ENCODE data around the gene GOLGB1.

GOLGB1 gene

GRCh38 chr3:121739902-121740301 lies 9.6 kb downstream of the GOLGB1 start:
- no peak overlapping the region for H3K9ac ChIP-seq (ENCODE audit: low read length)
- H3K4me3 ChIP-seq (ENCODE audit: low read length): no peak overlapping the region
- H3K36me3 ChIP-seq (ENCODE audit: control insufficient read depth, insufficient read depth, low read length, severe bottlenecking): peaks cover 9% of the 10 kb centered on the region
- H3K9me3 ChIP-seq (ENCODE audit: control insufficient read depth, low read length): no peaks in the 10 kb centered on the region
- H3K4me1 ChIP-seq (ENCODE audit: control insufficient read depth, insufficient read depth, low read length): peaks cover 6% of the 10 kb centered on the region
- no peak for DNase-seq (ENCODE audit: low read depth)
- no peaks in the 10 kb centered on the region for H3K27me3 ChIP-seq (replicated peaks; ENCODE audit: control insufficient read depth, insufficient read depth, low read length)

GRCh38 chr3:121737644-121738043 lies 11.9 kb downstream of the GOLGB1 start:
- no peak overlapping the region for H3K4me3 ChIP-seq (ENCODE audit: low read length)
- no peaks in the 10 kb centered on the region for H3K9me3 ChIP-seq (ENCODE audit: control insufficient read depth, low read length)
- H3K9ac ChIP-seq (ENCODE audit: low read length): no peak overlapping the region
- DNase-seq (ENCODE audit: low read depth): no peak
- H3K36me3 ChIP-seq (ENCODE audit: control insufficient read depth, insufficient read depth, low read length, severe bottlenecking): peaks cover 9% of the 10 kb centered on the region
- peaks cover 6% of the 10 kb centered on the region for H3K4me1 ChIP-seq (ENCODE audit: control insufficient read depth, insufficient read depth, low read length)
- H3K27me3 ChIP-seq (replicated peaks; ENCODE audit: control insufficient read depth, insufficient read depth, low read length): no peaks in the 10 kb centered on the region

GRCh38 chr3:121736112-121736511 lies 13.4 kb downstream of the GOLGB1 start:
- no peaks in the 10 kb centered on the region for H3K9me3 ChIP-seq (ENCODE audit: control insufficient read depth, low read length)
- no peak for DNase-seq (ENCODE audit: low read depth)
- H3K9ac ChIP-seq (ENCODE audit: low read length): no peak overlapping the region
- peaks cover 9% of the 10 kb centered on the region for H3K36me3 ChIP-seq (ENCODE audit: control insufficient read depth, insufficient read depth, low read length, severe bottlenecking)
- H3K4me3 ChIP-seq (ENCODE audit: low read length): no peak overlapping the region
- H3K4me1 ChIP-seq (ENCODE audit: control insufficient read depth, insufficient read depth, low read length): peaks cover 6% of the 10 kb centered on the region
- no peaks in the 10 kb centered on the region for H3K27me3 ChIP-seq (replicated peaks; ENCODE audit: control insufficient read depth, insufficient read depth, low read length)

- no peaks in the 10 kb centered on the region for H3K27me3 ChIP-seq (replicated peaks; ENCODE audit: control insufficient read depth, insufficient read depth, low read length)
- DNase-seq (ENCODE audit: low read depth): peak; percentile 26
- no peak overlapping the region for H3K4me3 ChIP-seq (ENCODE audit: low read length)
- H3K36me3 ChIP-seq (ENCODE audit: control insufficient read depth, insufficient read depth, low read length, severe bottlenecking): peaks cover 14% of the 10 kb centered on the region
- peaks cover under 1% of the 10 kb centered on the region for H3K4me1 ChIP-seq (ENCODE audit: control insufficient read depth, insufficient read depth, low read length)
- no peak overlapping the region for H3K9ac ChIP-seq (ENCODE audit: low read length)
- H3K9me3 ChIP-seq (ENCODE audit: control insufficient read depth, low read length): no peaks in the 10 kb centered on the region
Observed at GRCh38 chr3:121735047-121735696, 14.4 kb downstream of the GOLGB1 start.

GRCh38 chr3:121730940-121731687 lies 18.4 kb downstream of the GOLGB1 start:
- DNase-seq (ENCODE audit: low read depth): no peak
- Histone ChIP-seq H3K36me3 (ENCODE audit: control insufficient read depth, insufficient read depth, low read length, severe bottlenecking) (peaks cover 41% of the 10 kb centered on the region), H3K4me3 (ENCODE audit: low read length) (no peak overlapping the region), H3K27me3 (replicated peaks; ENCODE audit: control insufficient read depth, insufficient read depth, low read length) (no peaks in the 10 kb centered on the region), H3K9me3 (ENCODE audit: control insufficient read depth, low read length) (no peaks in the 10 kb centered on the region), H3K4me1 (ENCODE audit: control insufficient read depth, insufficient read depth, low read length) (no peaks in the 10 kb centered on the region), H3K9ac (ENCODE audit: low read length) (no peak overlapping the region)

- H3K36me3 ChIP-seq (ENCODE audit: control insufficient read depth, insufficient read depth, low read length, severe bottlenecking): peaks cover 97% of the 10 kb centered on the region
- H3K4me3 ChIP-seq (ENCODE audit: low read length): no peak overlapping the region
- DNase-seq (ENCODE audit: low read depth): no peak
- H3K9me3 ChIP-seq (ENCODE audit: control insufficient read depth, low read length): no peaks in the 10 kb centered on the region
- H3K4me1 ChIP-seq (ENCODE audit: control insufficient read depth, insufficient read depth, low read length): no peaks in the 10 kb centered on the region
- H3K9ac ChIP-seq (ENCODE audit: low read length): no peak overlapping the region
- no peaks in the 10 kb centered on the region for H3K27me3 ChIP-seq (replicated peaks; ENCODE audit: control insufficient read depth, insufficient read depth, low read length)
Observed at GRCh38 chr3:121724130-121724529, 25.4 kb downstream of the GOLGB1 start.

GRCh38 chr3:121723485-121723884 lies 26.1 kb downstream of the GOLGB1 start:
- no peak overlapping the region for H3K9ac ChIP-seq (ENCODE audit: low read length)
- H3K36me3 ChIP-seq (ENCODE audit: control insufficient read depth, insufficient read depth, low read length, severe bottlenecking): peaks cover 97% of the 10 kb centered on the region
- no peak overlapping the region for H3K4me3 ChIP-seq (ENCODE audit: low read length)
- no peaks in the 10 kb centered on the region for H3K4me1 ChIP-seq (ENCODE audit: control insufficient read depth, insufficient read depth, low read length)
- no peak for DNase-seq (ENCODE audit: low read depth)
- H3K9me3 ChIP-seq (ENCODE audit: control insufficient read depth, low read length): no peaks in the 10 kb centered on the region
- H3K27me3 ChIP-seq (replicated peaks; ENCODE audit: control insufficient read depth, insufficient read depth, low read length): no peaks in the 10 kb centered on the region

GRCh38 chr3:121722411-121722810 lies 27.1 kb downstream of the GOLGB1 start:
- no peak for DNase-seq (ENCODE audit: low read depth)
- peaks cover 97% of the 10 kb centered on the region for H3K36me3 ChIP-seq (ENCODE audit: control insufficient read depth, insufficient read depth, low read length, severe bottlenecking)

GRCh38 chr3:121720163-121720562 lies 29.4 kb downstream of the GOLGB1 start:
- Histone ChIP-seq H3K27me3 (replicated peaks; ENCODE audit: control insufficient read depth, insufficient read depth, low read length) (no peaks in the 10 kb centered on the region), H3K36me3 (ENCODE audit: control insufficient read depth, insufficient read depth, low read length, severe bottlenecking) (peaks cover 98% of the 10 kb centered on the region), H3K4me1 (ENCODE audit: control insufficient read depth, insufficient read depth, low read length) (no peaks in the 10 kb centered on the region), H3K4me3 (ENCODE audit: low read length) (no peak overlapping the region), H3K9me3 (ENCODE audit: control insufficient read depth, low read length) (no peaks in the 10 kb centered on the region), H3K9ac (ENCODE audit: low read length) (no peak overlapping the region)
- no peak for DNase-seq (ENCODE audit: low read depth)

More at GRCh38 chr3:121722411-121722810, 27.1 kb downstream of the GOLGB1 start:
- Histone ChIP-seq H3K4me3 (ENCODE audit: low read length) (no peak overlapping the region), H3K27me3 (replicated peaks; ENCODE audit: control insufficient read depth, insufficient read depth, low read length) (no peaks in the 10 kb centered on the region), H3K9ac (ENCODE audit: low read length) (no peak overlapping the region), H3K4me1 (ENCODE audit: control insufficient read depth, insufficient read depth, low read length) (no peaks in the 10 kb centered on the region), H3K9me3 (ENCODE audit: control insufficient read depth, low read length) (no peaks in the 10 kb centered on the region)

- no peak for DNase-seq (ENCODE audit: low read depth)
- peaks cover 97% of the 10 kb centered on the region for H3K36me3 ChIP-seq (ENCODE audit: control insufficient read depth, insufficient read depth, low read length, severe bottlenecking)
- no peaks in the 10 kb centered on the region for H3K9me3 ChIP-seq (ENCODE audit: control insufficient read depth, low read length)
- H3K9ac ChIP-seq (ENCODE audit: low read length): no peak overlapping the region
- H3K27me3 ChIP-seq (replicated peaks; ENCODE audit: control insufficient read depth, insufficient read depth, low read length): no peaks in the 10 kb centered on the region
- no peak overlapping the region for H3K4me3 ChIP-seq (ENCODE audit: low read length)
- H3K4me1 ChIP-seq (ENCODE audit: control insufficient read depth, insufficient read depth, low read length): no peaks in the 10 kb centered on the region
Observed at GRCh38 chr3:121719423-121719822, 30.1 kb downstream of the GOLGB1 start.

- H3K4me1 ChIP-seq (ENCODE audit: control insufficient read depth, insufficient read depth, low read length): no peaks in the 10 kb centered on the region
- H3K9ac ChIP-seq (ENCODE audit: low read length): no peak overlapping the region
- peaks cover 97% of the 10 kb centered on the region for H3K36me3 ChIP-seq (ENCODE audit: control insufficient read depth, insufficient read depth, low read length, severe bottlenecking)
- H3K27me3 ChIP-seq (replicated peaks; ENCODE audit: control insufficient read depth, insufficient read depth, low read length): no peaks in the 10 kb centered on the region
- no peaks in the 10 kb centered on the region for H3K9me3 ChIP-seq (ENCODE audit: control insufficient read depth, low read length)
- DNase-seq (ENCODE audit: low read depth): no peak
- H3K4me3 ChIP-seq (ENCODE audit: low read length): no peak overlapping the region
Observed at GRCh38 chr3:121718205-121718846, 31.2 kb downstream of the GOLGB1 start.
